NOMO-1 treated with DMSO at 0.1 percent for 48 hours (cell line): ENCODE results near the gene DPH6.
"Not testable (repeated sequence)": the region's sequence is repeated elsewhere in the genome, so short reads cannot be mapped to it uniquely, and the experiment has no call there.

Experiments used
- DNase-seq: peaks from one replicate; lab custom pipeline; 2025; ENCODE audit not compliant: unreplicated experiment; lab: John Stamatoyannopoulos, UW

DPH6 gene

GRCh38 chr15:35351059-35351458 lies 194.9 kb downstream of the DPH6 start:
- no peak for DNase-seq

- DNase-seq: no peak
Observed at GRCh38 chr15:35349916-35350315, 196.0 kb downstream of the DPH6 start.

DNA sequence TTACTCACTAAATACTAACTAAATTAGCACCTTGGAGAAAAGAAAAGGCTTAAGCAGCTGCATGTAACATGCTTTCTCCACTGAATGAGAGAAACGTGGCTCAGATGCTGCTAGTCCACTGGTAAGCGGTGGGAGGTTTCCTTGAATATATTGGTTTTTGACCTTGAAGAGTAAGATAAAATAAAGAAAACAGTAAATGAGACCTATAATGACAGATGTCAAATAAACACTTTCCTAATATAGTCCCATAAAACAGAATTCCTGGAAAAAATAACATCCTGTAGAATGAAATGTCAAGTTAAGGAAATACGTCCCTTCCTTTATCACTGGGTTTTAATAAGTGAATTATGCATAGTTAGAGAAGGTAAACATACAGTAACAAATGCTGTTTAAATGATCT lies 215.0 kb downstream of the DPH6 start:
- DNase-seq: no peak

GRCh38 chr15:35330048-35330695 lies 215.8 kb downstream of the DPH6 start:
- no peak for DNase-seq

- no peak for DNase-seq
Observed at GRCh38 chr15:35329521-35329961, 216.4 kb downstream of the DPH6 start.

GRCh38 chr15:35328836-35329235 lies 217.1 kb downstream of the DPH6 start:
- not testable (repeated sequence) for DNase-seq

GRCh38 chr15:35327789-35328188 lies 218.2 kb downstream of the DPH6 start:
- DNase-seq: no peak

DNA sequence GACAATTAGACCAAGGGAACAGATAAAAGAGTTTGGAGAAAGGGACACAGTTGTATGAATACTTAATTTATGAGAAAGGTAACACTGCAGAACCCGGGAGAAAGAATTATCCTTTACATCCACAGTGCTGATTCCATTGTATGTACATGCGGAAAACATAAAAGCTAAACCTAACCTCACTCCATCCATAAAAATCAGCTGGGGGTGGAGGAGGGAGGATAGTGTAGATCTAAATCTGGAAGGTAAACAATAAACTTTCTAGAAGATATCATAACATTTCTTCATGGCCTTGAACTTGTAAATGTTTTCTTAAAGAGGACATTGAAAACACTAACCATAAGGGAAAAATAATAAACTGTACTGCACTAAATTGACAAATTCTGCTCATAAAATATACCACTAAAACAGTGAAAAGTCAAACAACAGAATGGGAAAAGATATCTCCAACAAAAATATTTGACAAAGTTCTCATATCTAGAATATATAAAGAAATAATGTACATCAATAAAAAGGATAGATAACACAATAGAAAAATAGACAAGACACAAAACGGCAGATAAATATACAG lies 220.5 kb downstream of the DPH6 start:
- no peak for DNase-seq

DNA sequence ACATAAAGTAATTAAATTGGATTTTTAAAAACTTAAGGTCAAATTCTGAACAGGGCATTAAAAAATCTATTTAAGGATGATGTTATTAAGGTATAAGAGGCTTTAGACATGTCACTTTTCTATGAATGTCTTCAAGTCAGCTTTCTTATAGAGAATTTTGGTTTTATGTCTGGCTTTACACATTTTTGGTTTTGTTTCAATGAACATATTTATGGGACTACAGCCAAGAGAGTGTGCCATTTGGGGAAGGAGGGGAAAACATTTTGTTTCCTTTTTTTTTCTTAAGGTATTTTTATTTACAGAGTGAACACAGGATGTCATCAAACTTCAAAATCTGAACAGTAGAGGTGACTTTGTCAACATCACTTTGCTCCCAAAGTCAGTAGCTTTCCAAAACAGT lies 222.8 kb downstream of the DPH6 start:
- no peak for DNase-seq

DNA sequence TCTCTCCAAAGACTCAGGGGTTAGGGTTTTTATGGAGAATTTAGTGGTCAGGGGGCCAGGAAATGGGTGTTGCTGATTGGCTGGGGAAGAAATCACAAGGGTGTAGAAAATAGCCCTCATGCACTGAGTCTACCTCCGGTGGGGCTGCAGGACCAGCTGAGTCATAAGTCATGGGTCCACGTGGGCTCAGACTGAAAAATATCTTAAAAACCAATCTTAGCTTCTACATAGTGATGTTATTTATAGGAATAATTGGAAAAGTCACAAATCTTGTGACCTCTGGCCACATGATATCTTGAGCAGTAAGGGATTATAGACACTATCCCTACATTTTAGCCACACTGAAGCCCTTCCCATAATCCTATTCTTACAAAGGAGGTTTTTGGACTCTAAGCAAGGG lies 224.0 kb downstream of the DPH6 start:
- DNase-seq: no peak

DNA sequence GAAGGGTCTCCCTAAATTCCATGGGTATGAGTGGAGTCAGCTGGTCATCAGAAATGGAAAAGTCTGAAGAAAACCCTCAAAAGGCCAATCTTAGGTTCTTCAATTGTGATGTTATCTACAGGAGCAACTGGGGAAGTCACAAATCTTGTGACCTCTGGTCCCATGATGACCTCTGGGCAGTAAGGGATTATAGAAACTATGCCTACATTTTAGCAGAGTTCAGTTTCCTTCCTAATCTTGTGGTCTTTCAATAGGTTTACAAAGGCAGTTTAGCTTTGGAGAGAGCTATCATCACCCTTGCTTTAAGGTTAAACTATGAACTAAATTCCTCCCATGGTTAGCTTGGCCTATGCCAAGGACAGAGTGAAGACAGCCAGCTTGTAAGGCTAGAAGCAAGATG lies 225.1 kb downstream of the DPH6 start:
- no peak for DNase-seq
